GM23248 (cell line): Measurements from ENCODE around the gene TAS2R9. TPM values are rescaled to one million over a fixed set of nuclear protein-coding genes. Genes with fewer than 3 reads are reported as not detected.

Experiments
- DNase-seq: peaks from one replicate; pipeline ENCODE4 v3.0.0-alpha.2; 2015
- H2AFZ ChIP-seq: fragments of 200-600 bp; sonication (generic); 2 replicates; pipeline ENCODE4 v1.6.1; 2016; ENCODE audit warnings: antibody characterized with exemption
- H3F3A ChIP-seq: fragments of 200-600 bp; sonication (generic); 2 replicates; pipeline ENCODE4 v1.6.1; 2016; ENCODE audit warnings: mild to moderate bottlenecking, antibody characterized with exemption, mixed run types; ENCODE audit not compliant: insufficient read depth
- H3K27ac ChIP-seq: fragments of 200-600 bp; sonication (generic); 2 replicates; pipeline ENCODE4 v1.5.1; 2016; ENCODE audit warnings: mild to moderate bottlenecking
- H3K27me3 ChIP-seq: fragments of 200-600 bp; sonication (generic); replicated peaks from 2 replicates; pipeline ENCODE4 v1.6.1; 2016; ENCODE audit warnings: mild to moderate bottlenecking; ENCODE audit not compliant: insufficient read depth
- H3K36me3 ChIP-seq: fragments of 200-600 bp; sonication (generic); 2 replicates; pipeline ENCODE4 v1.6.1; 2016; ENCODE audit warnings: low read depth, mild to moderate bottlenecking
- H3K4me1 ChIP-seq: fragments of 200-600 bp; sonication (generic); 2 replicates; pipeline ENCODE4 v1.6.1; 2016; ENCODE audit warnings: mild to moderate bottlenecking; ENCODE audit not compliant: insufficient read depth
- H3K4me2 ChIP-seq: fragments of 200-600 bp; sonication (generic); one replicate; pipeline ENCODE4 v1.6.1; 2016; ENCODE audit warnings: mild to moderate bottlenecking; ENCODE audit not compliant: unreplicated experiment
- H3K4me3 ChIP-seq: fragments of 200-600 bp; sonication (generic); 2 replicates; pipeline ENCODE4 v1.5.1; 2016; ENCODE audit warnings: mild to moderate bottlenecking
- H3K79me2 ChIP-seq: fragments of 200-600 bp; sonication (generic); 2 replicates; pipeline ENCODE4 v1.6.1; 2016; ENCODE audit warnings: mild to moderate bottlenecking; ENCODE audit not compliant: insufficient read depth
- H3K9ac ChIP-seq: fragments of 200-600 bp; sonication (generic); 2 replicates; pipeline ENCODE4 v1.6.1; 2016; ENCODE audit warnings: mild to moderate bottlenecking
- H3K9me2 ChIP-seq: fragments of 200-600 bp; sonication (generic); 2 replicates; pipeline ENCODE4 v1.6.1; 2016; ENCODE audit warnings: mixed run types, mild to moderate bottlenecking, moderate library complexity; ENCODE audit not compliant: insufficient read depth
- H3K9me3 ChIP-seq: fragments of 200-600 bp; sonication (generic); one replicate; pipeline ENCODE4 v1.6.1; 2017; ENCODE audit warnings: low read depth
- H4K20me1 ChIP-seq: fragments of 200-600 bp; sonication (generic); 2 replicates; pipeline ENCODE4 v1.6.0; 2016; ENCODE audit not compliant: insufficient read depth
- EZH2 ChIP-seq: fragments of 200-600 bp; sonication (generic); IDR thresholded peaks from 2 replicates; pipeline ENCODE4 v1.6.1; 2018; ENCODE audit warnings: antibody characterized with exemption, mild to moderate bottlenecking; ENCODE audit not compliant: insufficient read depth, poor library complexity, severe bottlenecking
- EZH2phosphoT487 ChIP-seq: fragments of 200-600 bp; sonication (generic); IDR thresholded peaks from 2 replicates; pipeline ENCODE4 v1.6.1; 2018; ENCODE audit warnings: antibody characterized with exemption, moderate library complexity, mild to moderate bottlenecking, low read depth; ENCODE audit not compliant: insufficient read depth
- WGBS, 2 experiments: methylation state at CpG; one replicate each; pipeline ENCODE4 v1.1.6; 2015 to 2017; ENCODE audit warnings: low lambda C conversion rate in 2 of 2, low coverage in 1 of 2; ENCODE audit errors: missing lambda C conversion rate in 2 of 2; 5-methylcytosine and 5-hydroxymethylcytosine counted together
- in situ Hi-C: fragments of 300-500 bp; cut with MboI; formaldehyde crosslinking; loops from 2 replicates; pipeline ENCODE4 v1.15.0; 2020
- polyA plus RNA-seq: library from polyadenylated mRNA; unstranded; fragments of >200 nt; fragmentation: Nextera tagmentation; extraction: Ambion mirVana; gene quantifications from 2 replicates; pipeline ENCODE4 v1.2.1, GENCODE V29; 2016
- total RNA-seq: library from RNA; depleted of rRNA; stranded (reverse); fragments of >200 nt; shearing (Covaris generic); gene quantifications from 2 replicates; pipeline ENCODE4 v1.2.3, GENCODE V29; 2014

Gene TAS2R9
- total and polyA plus RNA-seq, 2 experiments from 2014 or later: not detected

DNA sequence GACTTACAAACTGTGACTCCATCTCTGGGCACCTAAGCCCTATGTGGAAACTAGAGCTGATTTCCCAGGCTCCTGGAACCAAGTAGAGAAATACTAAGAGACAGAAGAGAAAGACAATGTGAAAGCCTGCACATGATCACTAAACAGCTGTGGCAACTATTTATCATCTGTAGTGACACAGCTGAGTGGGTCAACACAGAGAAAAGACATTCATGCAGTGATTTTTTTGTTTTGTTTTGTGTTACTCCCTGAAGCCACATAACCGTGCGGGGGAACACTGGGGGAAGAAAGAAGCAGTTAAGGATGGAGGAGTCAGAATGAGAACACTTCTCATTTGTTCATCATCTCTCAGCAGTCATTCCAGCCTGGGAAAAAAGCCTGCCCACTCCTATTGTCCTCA lies 37.8 kb upstream of the TAS2R9 start:
- no peak for TF ChIP-seq EZH2
- no peak for TF ChIP-seq EZH2phosphoT487
- no peaks in the 10 kb centered on the region for H3K4me1 ChIP-seq
- no peaks in the 10 kb centered on the region for H3K27me3 ChIP-seq
- no peaks in the 10 kb centered on the region for H4K20me1 ChIP-seq
- H3K4me3 ChIP-seq: no peak overlapping the region
- H3K27ac ChIP-seq: no peak overlapping the region
- H3K36me3 ChIP-seq: no peaks in the 10 kb centered on the region
- H3K9ac ChIP-seq: no peak overlapping the region
- 44 to 45% methylated on average over 2 of the region's 2 CpGs for whole genome bisulfite sequencing, 2 experiments
- H3K9me3 ChIP-seq: no peaks in the 10 kb centered on the region
- H3K9me2 ChIP-seq: no peaks in the 10 kb centered on the region
- no peaks in the 10 kb centered on the region for H3F3A ChIP-seq
- H3K4me2 ChIP-seq: no peak overlapping the region
- H3K79me2 ChIP-seq: no peaks in the 10 kb centered on the region
- in situ Hi-C loops: no loop called here
- DNase-seq: no peak
- no peak overlapping the region for H2AFZ ChIP-seq

DNA sequence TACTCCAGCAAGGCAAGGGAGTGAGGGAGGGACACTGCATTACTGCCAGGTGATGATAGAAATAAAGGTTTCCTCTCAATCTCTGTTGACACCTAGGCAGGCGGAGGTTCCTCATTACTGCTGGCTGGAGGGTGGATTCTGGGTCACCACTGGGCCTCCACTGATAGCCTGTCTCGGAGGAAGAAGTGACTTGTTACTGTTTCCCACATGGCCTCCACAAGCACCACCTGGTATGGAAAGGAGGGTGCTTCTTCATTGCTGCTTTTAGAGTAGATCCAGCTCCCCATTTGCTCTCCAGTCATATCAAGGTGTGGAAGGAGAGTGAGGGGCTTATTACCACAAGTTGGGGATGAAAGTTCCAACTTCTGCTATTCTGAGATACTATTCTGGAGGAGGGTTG lies 32.9 kb upstream of the TAS2R9 start:
- Histone ChIP-seq H2AFZ (no peak overlapping the region), H3K4me1 (no peaks in the 10 kb centered on the region), H3K4me2 (no peak overlapping the region), H3K9me2 (no peaks in the 10 kb centered on the region), H3K9me3 (no peaks in the 10 kb centered on the region), H3K27me3 (no peaks in the 10 kb centered on the region), H3F3A (no peaks in the 10 kb centered on the region), H3K4me3 (no peak overlapping the region), H3K27ac (no peak overlapping the region), H3K9ac (no peak overlapping the region), H3K36me3 (no peaks in the 10 kb centered on the region), H4K20me1 (no peaks in the 10 kb centered on the region), H3K79me2 (no peaks in the 10 kb centered on the region)
- WGBS, 2 experiments: 93 to 97% methylated on average over 2 of the region's 2 CpGs
- TF ChIP-seq EZH2phosphoT487 (no peak), EZH2 (no peak)
- in situ Hi-C loops: no loop called here
- DNase-seq: no peak

DNA sequence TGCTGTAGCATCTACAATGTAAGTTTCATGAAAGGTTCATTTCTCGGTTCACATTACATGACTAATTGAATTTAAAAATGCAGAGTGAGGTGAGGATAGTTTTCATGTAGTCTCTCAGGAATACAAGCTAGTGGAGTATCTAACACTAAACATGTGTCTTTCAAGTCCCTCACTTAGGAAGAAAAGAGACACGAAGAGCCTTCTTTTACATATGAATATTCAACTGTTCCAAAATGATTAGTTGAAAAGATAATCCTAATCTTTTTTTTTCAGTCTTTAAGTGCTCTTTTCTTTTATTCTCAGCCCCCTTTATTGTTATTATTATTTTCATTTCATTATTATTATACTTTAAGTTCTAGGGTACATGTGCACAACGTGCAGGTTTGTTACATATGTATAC lies 28.5 kb upstream of the TAS2R9 start:
- Histone ChIP-seq H3K9me2 (no peaks in the 10 kb centered on the region), H3K27ac (no peak overlapping the region), H3K36me3 (no peaks in the 10 kb centered on the region), H3K4me3 (no peak overlapping the region), H3K4me1 (no peaks in the 10 kb centered on the region), H3K4me2 (no peak overlapping the region), H3K9me3 (no peaks in the 10 kb centered on the region), H4K20me1 (no peaks in the 10 kb centered on the region), H3K9ac (no peak overlapping the region), H3K27me3 (no peaks in the 10 kb centered on the region), H3K79me2 (no peaks in the 10 kb centered on the region), H3F3A (no peaks in the 10 kb centered on the region), H2AFZ (no peak overlapping the region)
- 93 to 96% methylated on average over 3 of the region's 3 CpGs for WGBS, 2 experiments
- DNase-seq: no peak
- in situ Hi-C loops: no loop called here
- TF ChIP-seq EZH2phosphoT487 (no peak), EZH2 (no peak)

DNA sequence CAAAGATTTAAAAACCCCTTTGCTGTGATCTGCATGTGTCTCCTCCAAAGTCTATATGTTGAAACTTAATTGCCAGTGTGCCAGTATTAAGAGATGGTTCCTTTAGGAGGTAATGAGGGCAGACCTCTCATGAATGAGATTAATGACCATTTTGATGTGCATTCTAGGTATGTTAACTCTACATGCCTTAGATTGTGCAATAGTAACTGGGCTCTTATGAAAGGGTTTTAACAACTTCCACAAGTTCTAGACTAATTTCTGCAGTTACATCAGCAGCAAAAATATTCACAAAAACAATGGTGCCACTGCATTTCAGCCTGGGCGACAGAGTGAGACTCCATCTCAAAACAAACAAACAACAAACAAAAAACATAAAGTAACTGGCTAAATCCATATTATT lies 20.0 kb upstream of the TAS2R9 start:
- H3F3A ChIP-seq: no peaks in the 10 kb centered on the region
- H3K4me1 ChIP-seq: no peaks in the 10 kb centered on the region
- DNase-seq: peak; percentile 6
- WGBS, 2 experiments: 32 to 48% methylated on average over 1 of the region's 1 CpG
- no peak overlapping the region for H3K9ac ChIP-seq
- in situ Hi-C loops: no loop called here
- no peak overlapping the region for H3K4me2 ChIP-seq
- no peaks in the 10 kb centered on the region for H3K36me3 ChIP-seq
- H4K20me1 ChIP-seq: no peaks in the 10 kb centered on the region
- no peak overlapping the region for H3K27ac ChIP-seq
- no peak overlapping the region for H2AFZ ChIP-seq
- no peaks in the 10 kb centered on the region for H3K79me2 ChIP-seq
- no peaks in the 10 kb centered on the region for H3K27me3 ChIP-seq
- no peak overlapping the region for H3K4me3 ChIP-seq
- no peaks in the 10 kb centered on the region for H3K9me2 ChIP-seq
- no peak for TF ChIP-seq EZH2phosphoT487
- no peaks in the 10 kb centered on the region for H3K9me3 ChIP-seq

DNA sequence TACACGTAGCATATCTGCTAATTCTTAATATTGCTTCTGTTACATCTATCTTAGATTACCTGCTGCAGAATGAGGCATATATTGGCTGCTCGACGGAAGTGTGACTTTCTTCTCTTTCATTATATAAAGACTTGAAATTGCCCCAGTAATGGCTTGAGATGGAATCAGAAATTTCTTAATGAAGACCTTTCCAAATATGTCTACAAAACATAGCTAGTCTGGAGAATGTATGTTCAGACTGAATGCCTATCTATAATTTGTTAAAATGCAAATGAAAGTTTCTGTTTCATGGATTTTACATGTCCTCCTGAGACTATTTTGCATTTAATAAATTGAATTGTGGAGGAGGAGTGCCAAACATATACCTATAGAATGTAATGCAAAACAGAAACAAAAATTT lies 16.3 kb upstream of the TAS2R9 start, which contains the start of gene TAS2R10:
Gene TAS2R10 (minus strand): TSS at position 101 of the 400 bp plus-strand sequence. CDS start 89 bp downstream, at position 12.
- no peaks in the 10 kb centered on the region for H3F3A ChIP-seq
- no peaks in the 10 kb centered on the region for H3K9me2 ChIP-seq
- no peak for DNase-seq
- no peaks in the 10 kb centered on the region for H3K79me2 ChIP-seq
- H3K27ac ChIP-seq: no peak within 1 kb of the TSS
- no peaks in the 10 kb centered on the region for H4K20me1 ChIP-seq
- H3K27me3 ChIP-seq: no peaks in the 10 kb centered on the region
- H3K9ac ChIP-seq: no peak within 1 kb of the TSS
- no peak within 1 kb of the TSS for H2AFZ ChIP-seq
- no peak within 1 kb of the TSS for H3K4me2 ChIP-seq
- no peaks in the 10 kb centered on the region for H3K9me3 ChIP-seq
- 59% methylated on average over 3 of the region's 3 CpGs for WGBS, 2 experiments
- H3K4me1 ChIP-seq: no peaks in the 10 kb centered on the region
- in situ Hi-C loops: no loop called here
- no peaks in the 10 kb centered on the region for H3K36me3 ChIP-seq
- H3K4me3 ChIP-seq: no peak within 1 kb of the TSS
- no peak for TF ChIP-seq EZH2phosphoT487
- TF ChIP-seq EZH2: no peak
